SK-N-SH (cell line): ENCODE results near the gene RNF167. TPM values are rescaled to one million over a fixed set of nuclear protein-coding genes. Genes with fewer than 3 reads are reported as not detected.

ENCODE experiments used
- CTCF ChIA-PET: fragments of 300-600, 350-600 bp; formaldehyde crosslinking; extraction: SDS; loops from one replicate; lab custom pipeline; 2021; lab: Yijun Ruan, JAX
- POLR2A ChIA-PET: fragments of 350-600 bp; sonication (Branson Sonifier 250); formaldehyde crosslinking; extraction: SDS; loops from one replicate; lab custom pipeline; 2020; ENCODE audit warnings: antibody characterized with exemption, inconsistent platforms; lab: Yijun Ruan, JAX
- DNase-seq: peaks from one replicate; pipeline ENCODE4 v3.0.0; 2012
- H2AFZ ChIP-seq: fragments of 200-600 bp; sonication (generic); 2 replicates; pipeline ENCODE4 v1.8.1; 2016; ENCODE audit warnings: antibody characterized with exemption, mild to moderate bottlenecking, low read depth
- H3F3A ChIP-seq: fragments of 200-600 bp; sonication (generic); replicated peaks from 2 replicates; pipeline ENCODE3; 2016; ENCODE audit warnings: antibody characterized with exemption, mild to moderate bottlenecking; ENCODE audit not compliant: insufficient read depth
- H3K27ac ChIP-seq, 2 experiments: fragments of 200-500 bp in 1 of 2; fragments of 200-600 bp in 1 of 2; sonication (Bioruptor generic) in 1 of 2; sonication (generic), shearing (Covaris generic) in 1 of 2; 2 replicates each; pipeline versions ENCODE4 v1.5.1 to v1.6.1; 2014 to 2016; ENCODE audit warnings: low read depth in 2 of 2, inconsistent platforms in 1 of 2, low read length in 1 of 2, mild to moderate bottlenecking in 1 of 2, mixed read lengths in 1 of 2
- H3K27me3 ChIP-seq: fragments of 200-600 bp; sonication (generic), shearing (Covaris generic); 2 replicates; pipeline ENCODE4 v1.6.1; 2016; ENCODE audit warnings: mixed run types; ENCODE audit not compliant: insufficient read depth
- H3K36me3 ChIP-seq, 2 experiments: fragments of 200-500 bp in 1 of 2; fragments of 200-600 bp in 1 of 2; sonication (Bioruptor generic) in 1 of 2; sonication (generic) in 1 of 2; replicated peaks in 1 of 2; 2 replicates each; pipeline versions ENCODE3 to v1.5.1; 2014 to 2016; ENCODE audit warnings: low read length in 1 of 2, mild to moderate bottlenecking in 1 of 2; ENCODE audit not compliant: insufficient read depth in 2 of 2, control insufficient read depth in 1 of 2
- H3K4me1 ChIP-seq, 2 experiments: fragments of 200-500 bp in 1 of 2; fragments of 200-600 bp in 1 of 2; sonication (Bioruptor generic) in 1 of 2; sonication (generic), shearing (Covaris generic) in 1 of 2; 2 replicates each; pipeline versions ENCODE4 v1.5.1 to v1.6.1; 2014 to 2016; ENCODE audit warnings: low read depth in 1 of 2, low read length in 1 of 2, mixed run types in 1 of 2; ENCODE audit not compliant: insufficient read depth in 2 of 2, control insufficient read depth in 1 of 2
- H3K4me2 ChIP-seq: fragments of 200-600 bp; sonication (generic), shearing (Covaris generic); 2 replicates; pipeline ENCODE4 v1.6.1; 2017; ENCODE audit warnings: mixed run types
- H3K4me3 ChIP-seq, 2 experiments: fragments of 200-500 bp in 1 of 2; fragments of 200-600 bp in 1 of 2; sonication (Bioruptor generic) in 1 of 2; sonication (generic), shearing (Covaris generic) in 1 of 2; 2 replicates each; pipeline versions ENCODE4 v1.5.1 to v1.8.1; 2014 to 2016; ENCODE audit warnings: low read depth in 2 of 2, inconsistent platforms in 1 of 2, low read length in 1 of 2, mild to moderate bottlenecking in 1 of 2, mixed read lengths in 1 of 2, moderate library complexity in 1 of 2
- H3K79me2 ChIP-seq: fragments of 200-600 bp; sonication (generic); 2 replicates; pipeline ENCODE4 v1.8.1; 2017; ENCODE audit warnings: mild to moderate bottlenecking; ENCODE audit not compliant: insufficient read depth
- H3K9ac ChIP-seq: fragments of 200-600 bp; sonication (generic); 2 replicates; pipeline ENCODE4 v1.6.1; 2017; ENCODE audit warnings: mixed run types
- H3K9me2 ChIP-seq: fragments of 200-600 bp; sonication (generic); 2 replicates; pipeline ENCODE4 v1.6.1; 2017; ENCODE audit warnings: mixed run types
- H3K9me3 ChIP-seq: fragments of 200-600 bp; sonication (generic); 2 replicates; pipeline ENCODE4 v1.6.1; 2017; ENCODE audit warnings: mixed run types, mild to moderate bottlenecking, moderate library complexity
- H4K20me1 ChIP-seq: fragments of 200-600 bp; sonication (generic); 2 replicates; pipeline ENCODE4 v1.6.1; 2017; ENCODE audit warnings: mild to moderate bottlenecking, mixed run types; ENCODE audit not compliant: insufficient read depth
- CHD2 ChIP-seq: fragments of 150-350 bp; IDR thresholded peaks from 2 replicates; pipeline ENCODE4 v1.6.1; 2018; ENCODE audit warnings: low read length; ENCODE audit not compliant: partially characterized antibody
- FOXM1 ChIP-seq: IDR thresholded peaks from 2 replicates; pipeline ENCODE4 v1.4.0; 2012; ENCODE audit warnings: low read depth, mild to moderate bottlenecking
- GABPA ChIP-seq: IDR thresholded peaks from 2 replicates; pipeline ENCODE4 v1.4.0; 2012; ENCODE audit warnings: low read depth, mild to moderate bottlenecking
- GATA2 ChIP-seq: sonication (generic); formaldehyde crosslinking; IDR thresholded peaks from 2 replicates; pipeline ENCODE4 v1.5.0; 2020; ENCODE audit warnings: mild to moderate bottlenecking, missing genetic modification reagents
- IRF3 ChIP-seq: fragments of 150-350 bp; IDR thresholded peaks from 2 replicates; pipeline ENCODE4 v1.6.1; 2016; ENCODE audit warnings: mild to moderate bottlenecking, low read depth, low read length
- JUND ChIP-seq: IDR thresholded peaks from 2 replicates; pipeline ENCODE4 v1.4.0; 2012
- MEF2A ChIP-seq: IDR thresholded peaks from 2 replicates; pipeline ENCODE4 v1.4.0; 2012; ENCODE audit warnings: low read depth, borderline replicate concordance
- NFIC ChIP-seq: IDR thresholded peaks from 2 replicates; pipeline ENCODE4 v1.4.0; 2012; ENCODE audit warnings: borderline replicate concordance
- NRF1 ChIP-seq: IDR thresholded peaks from 2 replicates; pipeline ENCODE4 v1.6.1; 2012; ENCODE audit warnings: low read depth, mild to moderate bottlenecking, low read length
- PBX3 ChIP-seq: IDR thresholded peaks from 2 replicates; pipeline ENCODE4; 2012
- POLR2AphosphoS5 ChIP-seq: IDR thresholded peaks from 2 replicates; pipeline ENCODE4 v1.6.1; 2012; ENCODE audit warnings: low read depth, low read length
- RAD21 ChIP-seq: IDR thresholded peaks from 2 replicates; pipeline ENCODE4 v1.6.1; 2012; ENCODE audit warnings: mild to moderate bottlenecking, low read length
- REST ChIP-seq: IDR thresholded peaks from 2 replicates; pipeline ENCODE4 v1.6.1; 2012; ENCODE audit warnings: mild to moderate bottlenecking, low read depth, low read length, moderate library complexity
- RFX5 ChIP-seq: IDR thresholded peaks from 2 replicates; pipeline ENCODE4 v1.6.1; 2012; ENCODE audit warnings: mild to moderate bottlenecking, improper control_type of control experiment, low read length
- RXRA ChIP-seq: IDR thresholded peaks from 2 replicates; pipeline ENCODE4 v1.4.0; 2012; ENCODE audit warnings: low read depth, mild to moderate bottlenecking, borderline replicate concordance
- SIN3A ChIP-seq: IDR thresholded peaks from 2 replicates; pipeline ENCODE4 v1.6.1; 2012; ENCODE audit warnings: low read depth, mild to moderate bottlenecking, low read length, moderate library complexity, borderline replicate concordance
- SMC3 ChIP-seq: IDR thresholded peaks from 2 replicates; pipeline ENCODE4 v1.6.1; 2012; ENCODE audit warnings: low read depth, low read length, improper control_type of control experiment
- TEAD4 ChIP-seq: IDR thresholded peaks from 2 replicates; pipeline ENCODE4 v1.4.0; 2012; ENCODE audit warnings: mild to moderate bottlenecking, borderline replicate concordance; ENCODE audit not compliant: insufficient read depth
- USF1 ChIP-seq: IDR thresholded peaks from 2 replicates; pipeline ENCODE4 v1.4.0; 2012; ENCODE audit warnings: low read depth, borderline replicate concordance
- USF2 ChIP-seq: fragments of 150-350 bp; IDR thresholded peaks from 2 replicates; pipeline ENCODE4 v1.6.1; 2017; ENCODE audit warnings: antibody characterized with exemption, low read length, low read depth, borderline replicate concordance
- YY1 ChIP-seq: IDR thresholded peaks from 2 replicates; pipeline ENCODE4 v1.4.0; 2012; ENCODE audit warnings: low read depth, mild to moderate bottlenecking
- ZBTB33 ChIP-seq: IDR thresholded peaks from 2 replicates; pipeline ENCODE4 v1.4.0; 2012; ENCODE audit warnings: low read depth, borderline replicate concordance
- WGBS: methylation state at CpG from one replicate; pipeline ENCODE4 v1.1.6; 2017; ENCODE audit warnings: low lambda C conversion rate; 5-methylcytosine and 5-hydroxymethylcytosine counted together
- polyA plus RNA-seq, 3 experiments: library from polyadenylated mRNA; depleted of rRNA; stranded (reverse); fragments of >200 nt; gene quantifications; 2 replicates each; pipeline ENCODE4 v1.2.3, GENCODE V29; 2012

Gene RNF167
- polyA plus RNA-seq, 1 of the 3 experiments (the other 2 are of a cell fraction) = 115 TPM

GRCh38 chr17:4934173-4934979 is 5.7 kb upstream of the RNF167 start:
- peak; percentile 72 for DNase-seq
- TF ChIP-seq MEF2A = no peak
- no peak for TF ChIP-seq SIN3A
- no peak for TF ChIP-seq JUND
- TF ChIP-seq RXRA = no peak
- no peak for TF ChIP-seq TEAD4
- TF ChIP-seq POLR2AphosphoS5 = no peak; the same call in 1 of the 2 replicates
- no peak for TF ChIP-seq USF2
- no peak for TF ChIP-seq NRF1
- no peak for TF ChIP-seq PBX3
- TF ChIP-seq RFX5 = no peak
- no peak for TF ChIP-seq IRF3
- TF ChIP-seq GATA2 (CRISPR knock-in tag) = no peak
- TF ChIP-seq YY1 = no peak
- no peak for TF ChIP-seq USF1
- no peak for TF ChIP-seq FOXM1
- TF ChIP-seq CHD2 = no peak
- TF ChIP-seq ZBTB33 = no peak
- TF ChIP-seq RAD21 = peak; percentile 25; the same call in 1 of the 2 replicates
- no peak for TF ChIP-seq GABPA
- TF ChIP-seq NFIC = 0 out of 2 replicates have a peak, but pooled peaks have one; percentile 19
- TF ChIP-seq SMC3 = peak; percentile 11; the same call in 1 of the 2 replicates
- no peak for TF ChIP-seq REST

More at GRCh38 chr17:4934173-4934979, 5.7 kb upstream of the RNF167 start:
- H3K79me2 ChIP-seq = peaks cover 15% of the 10 kb centered on the region; the same call in 1 of the 2 replicates
- H3K27ac ChIP-seq = no peak overlapping the region
- ChIA-PET POLR2A (interaction anchor here (1.3 kb wide), 1 partner anchor 26 kb away, joined by 5 read pairs; no protein-coding TSS in a partner anchor), CTCF (interaction anchor here (0.6 to 2.0 kb wide), 8 partner anchors 11 to 59 kb away, joined by 3 to 10 read pairs (median 4); partner anchors contain the start of gene CHRNE)
- H3F3A ChIP-seq = no peaks in the 10 kb centered on the region
- no peaks in the 10 kb centered on the region for H4K20me1 ChIP-seq
- H3K9me3 ChIP-seq = no peaks in the 10 kb centered on the region
- WGBS = 45% methylated on average over 14 of the region's 14 CpGs
- no peak overlapping the region for H2AFZ ChIP-seq
- peaks cover 7 to 22% of the 10 kb centered on the region in 2 experiments; a peak in 2 of 4 replicates for H3K4me1 ChIP-seq
- H3K9me2 ChIP-seq = no peaks in the 10 kb centered on the region
- H3K4me2 ChIP-seq = peak overlapping the region; percentile 59; the same call in 1 of the 2 replicates
- peaks cover 15 to 16% of the 10 kb centered on the region in 2 experiments for H3K36me3 ChIP-seq
- H3K9ac ChIP-seq = 0 out of 2 replicates have a peak overlapping the region, but pooled peaks have one; percentile 40
- no peak overlapping the region for H3K4me3 ChIP-seq
- no peaks in the 10 kb centered on the region for H3K27me3 ChIP-seq
